Stomach (tissue), 9 donors: ENCODE measurements around the gene CLEC2A. TPM values are rescaled to one million over a fixed set of nuclear protein-coding genes. Genes with fewer than 3 reads are reported as not detected.

Experiments
- DNase-seq, 2 donors: peaks; one replicate each; pipeline versions ENCODE4 v3.0.0 to v3.0.0-alpha.2; 2013 to 2019
- H3K27ac ChIP-seq, 5 donors: fragments of 200-600 bp in 4 of 5; sonication (generic) in 4 of 5; one replicate each; pipeline ENCODE4 v1.5.1; 2013 to 2019; ENCODE audit warnings: mild to moderate bottlenecking in 1 of 5, moderate library complexity in 1 of 5
- H3K27me3 ChIP-seq, 3 donors: fragments of 200-600 bp; sonication (generic); one replicate each; pipeline ENCODE4 v1.5.1; 2017 to 2019; ENCODE audit warnings: mixed run types in 1 of 3
- H3K36me3 ChIP-seq, 4 donors: fragments of 200-600 bp; sonication (generic); 1 replicate in 3 of 4; 2 replicates in 1 of 4; pipeline ENCODE4 v1.5.1; 2016 to 2019
- H3K4me1 ChIP-seq, 4 donors: fragments of 200-600 bp; sonication (generic); one replicate each; pipeline ENCODE4 v1.5.1; 2016 to 2019
- H3K4me3 ChIP-seq, 4 donors: fragments of 200-600 bp; sonication (generic) in 3 of 4; one replicate each; pipeline ENCODE4 v1.5.1; 2016 to 2019; ENCODE audit warnings: mild to moderate bottlenecking in 1 of 4
- H3K9me3 ChIP-seq, 4 donors: fragments of 200-600 bp; sonication (generic); one replicate each; pipeline ENCODE4 v1.5.1; 2016 to 2019
- CTCF ChIP-seq, 7 experiments: fragments of 450-650 bp in 4 of 7; fragments of 200-600 bp in 3 of 7; sonication (generic) in 3 of 7; IDR thresholded peaks; one replicate each; pipeline ENCODE4 v1.5.1; 2016 to 2019; ENCODE audit warnings: antibody characterized with exemption in 7 of 7, control low read depth in 2 of 7, mild to moderate bottlenecking in 1 of 7
- EP300 ChIP-seq: sonication (generic); formaldehyde crosslinking; IDR thresholded peaks from one replicate; pipeline ENCODE4 v1.6.1; 2017; ENCODE audit warnings: antibody characterized with exemption
- POLR2A ChIP-seq, 4 donors: fragments of 450-650 bp; IDR thresholded peaks; one replicate each; pipeline ENCODE4 v1.6.1; 2016; ENCODE audit warnings: antibody characterized with exemption in 4 of 4, control low read depth in 2 of 4, mild to moderate bottlenecking in 1 of 4, moderate library complexity in 1 of 4
- POLR2AphosphoS5 ChIP-seq, 3 donors: sonication (generic); formaldehyde crosslinking; IDR thresholded peaks; one replicate each; pipeline ENCODE4 v1.6.1; 2016; ENCODE audit warnings: antibody characterized with exemption in 3 of 3
- WGBS, 5 donors: extraction: QIAGEN DNeasy Blood & Tissue Kit in 3 of 5; methylation state at CpG; one replicate each; pipeline versions ENCODE4 v1.1.5 to v1.1.7; 2013 to 2018; 5-methylcytosine and 5-hydroxymethylcytosine counted together
- intact Hi-C: fragments of 100-400 bp; cut with DNase I; formaldehyde crosslinking; loops from one replicate; pipeline ENCODE4 v1.15.1; 2023; ENCODE audit warnings: low total_unique reads
- polyA plus RNA-seq, 3 donors: library from polyadenylated mRNA; stranded (reverse); fragments of 200-250 nt; gene quantifications; one replicate each; pipeline ENCODE4 v1.2.3, GENCODE V29; 2013
- total RNA-seq, 5 donors: library from RNA; depleted of rRNA; stranded (reverse); fragments of >200 nt; gene quantifications; one replicate each; pipeline versions ENCODE4 v1.1.0 to v1.2.3, GENCODE V29; 2014 to 2016
- donor health status: healthy with polysubstance abuse.
- donor health status: Bipolar disorder and iron deficiency.
- donor health status: healthy.

CLEC2A gene
- total and polyA plus RNA-seq, 8 donors = not detected

GRCh38 chr12:9922429-9922828 lies 9.7 kb downstream of the CLEC2A start:
- Histone ChIP-seq H3K9me3 (no peaks in the 10 kb centered on the region), H3K27me3 (peaks cover 0 to 8% (median 0%) of the 10 kb centered on the region in 3 donors), H3K4me3 (no peak overlapping the region), H3K36me3 (no peaks in the 10 kb centered on the region), H3K4me1 (no peaks in the 10 kb centered on the region), H3K27ac (no peak overlapping the region)
- 84 to 92% (median 88%) methylated on average over 1 of the region's 1 CpG for WGBS, 5 donors
- intact Hi-C loops = no loop called here
- DNase-seq = no peak
- TF ChIP-seq EP300 (no peak), CTCF (IDR thresholded peaks at IDR 0.05) (no peak), POLR2A (IDR thresholded peaks at IDR 0.05) (no peak), POLR2AphosphoS5 (IDR thresholded peaks at IDR 0.05) (no peak)

DNA sequence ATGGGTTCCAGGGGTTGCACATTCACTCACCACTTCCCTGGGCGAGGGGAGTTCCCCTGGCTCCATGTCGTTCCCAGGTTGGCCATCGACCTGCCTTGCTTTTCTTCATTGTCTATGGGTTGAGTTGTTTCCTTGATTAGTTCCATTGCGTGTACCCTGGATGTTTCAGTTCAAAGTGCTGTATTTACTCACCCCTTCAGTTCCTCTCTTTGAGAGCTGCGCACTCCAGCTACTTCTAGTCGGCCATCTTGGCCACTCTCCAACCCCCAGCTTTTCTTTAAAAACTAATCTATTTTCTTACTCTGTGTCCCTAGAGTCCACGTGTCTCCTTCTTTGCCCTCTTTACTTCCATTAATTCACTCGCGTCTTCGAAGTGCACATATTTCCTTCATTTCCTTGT lies 11.7 kb downstream of the CLEC2A start:
- H3K36me3 ChIP-seq = no peaks in the 10 kb centered on the region
- WGBS, 5 donors = 81 to 88% (median 86%) methylated on average over 10 of the region's 10 CpGs
- H3K9me3 ChIP-seq = no peaks in the 10 kb centered on the region
- no peak for TF ChIP-seq EP300
- TF ChIP-seq POLR2A (IDR thresholded peaks at IDR 0.05) = no peak
- TF ChIP-seq POLR2AphosphoS5 (IDR thresholded peaks at IDR 0.05) = no peak
- no peak for TF ChIP-seq CTCF (IDR thresholded peaks at IDR 0.05)
- intact Hi-C loops = no loop called here
- no peak overlapping the region for H3K27ac ChIP-seq
- no peak for DNase-seq
- no peaks in the 10 kb centered on the region for H3K4me1 ChIP-seq
- no peak overlapping the region for H3K4me3 ChIP-seq
- peaks cover 0 to 8% (median 0%) of the 10 kb centered on the region in 3 donors for H3K27me3 ChIP-seq

- TF ChIP-seq EP300 (no peak), POLR2A (IDR thresholded peaks at IDR 0.05) (no peak), CTCF (IDR thresholded peaks at IDR 0.05) (no peak), POLR2AphosphoS5 (IDR thresholded peaks at IDR 0.05) (no peak)
- intact Hi-C loops = no loop called here
- 73 to 96% (median 85%) methylated on average over 1 to 3 of the region's 3 CpGs for WGBS, 5 donors
- Histone ChIP-seq H3K27ac (no peak overlapping the region), H3K9me3 (no peaks in the 10 kb centered on the region), H3K4me3 (no peak overlapping the region), H3K27me3 (peaks cover 0 to 8% (median 0%) of the 10 kb centered on the region in 3 donors), H3K36me3 (no peaks in the 10 kb centered on the region), H3K4me1 (no peaks in the 10 kb centered on the region)
- no peak for DNase-seq
These were observed 12.7 kb downstream of the CLEC2A start for GRCh38 chr12:9919443-9919842.

DNA sequence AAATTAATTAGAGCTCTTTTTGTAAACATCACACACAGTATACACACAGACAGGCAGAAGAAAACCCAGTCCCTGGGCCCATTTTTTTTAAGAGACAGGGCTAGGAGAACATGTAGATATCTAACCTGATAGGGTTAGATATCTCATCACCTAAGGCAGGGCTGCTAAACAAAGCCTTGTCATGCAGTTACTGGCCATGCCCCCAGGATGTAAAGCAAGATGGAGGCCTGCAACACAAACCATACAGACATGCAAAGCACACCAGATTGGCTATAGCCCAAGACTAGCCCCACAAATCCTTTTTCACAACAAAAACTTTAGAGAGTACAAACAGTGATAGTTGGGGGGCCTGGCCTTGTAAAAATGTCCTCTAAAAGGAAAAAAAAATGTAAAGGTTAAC lies 20.5 kb downstream of the CLEC2A start:
- Histone ChIP-seq H3K27me3 (no peaks in the 10 kb centered on the region), H3K4me3 (no peak overlapping the region), H3K9me3 (peaks cover 16 to 33% (median 26%) of the 10 kb centered on the region in 4 donors), H3K36me3 (no peaks in the 10 kb centered on the region), H3K4me1 (no peaks in the 10 kb centered on the region), H3K27ac (no peak overlapping the region)
- no peak for DNase-seq
- intact Hi-C loops = no loop called here
- no peak for TF ChIP-seq CTCF (IDR thresholded peaks at IDR 0.05)
- TF ChIP-seq POLR2AphosphoS5 (IDR thresholded peaks at IDR 0.05) = no peak
- no peak for TF ChIP-seq POLR2A (IDR thresholded peaks at IDR 0.05)
- no peak for TF ChIP-seq EP300
